ENCODE data around the gene SMIM41.
"Not testable (repeated sequence)": the region's sequence is repeated elsewhere in the genome, so short reads cannot be mapped to it uniquely, and the experiment has no call there.

The SMIM41 gene

DNA sequence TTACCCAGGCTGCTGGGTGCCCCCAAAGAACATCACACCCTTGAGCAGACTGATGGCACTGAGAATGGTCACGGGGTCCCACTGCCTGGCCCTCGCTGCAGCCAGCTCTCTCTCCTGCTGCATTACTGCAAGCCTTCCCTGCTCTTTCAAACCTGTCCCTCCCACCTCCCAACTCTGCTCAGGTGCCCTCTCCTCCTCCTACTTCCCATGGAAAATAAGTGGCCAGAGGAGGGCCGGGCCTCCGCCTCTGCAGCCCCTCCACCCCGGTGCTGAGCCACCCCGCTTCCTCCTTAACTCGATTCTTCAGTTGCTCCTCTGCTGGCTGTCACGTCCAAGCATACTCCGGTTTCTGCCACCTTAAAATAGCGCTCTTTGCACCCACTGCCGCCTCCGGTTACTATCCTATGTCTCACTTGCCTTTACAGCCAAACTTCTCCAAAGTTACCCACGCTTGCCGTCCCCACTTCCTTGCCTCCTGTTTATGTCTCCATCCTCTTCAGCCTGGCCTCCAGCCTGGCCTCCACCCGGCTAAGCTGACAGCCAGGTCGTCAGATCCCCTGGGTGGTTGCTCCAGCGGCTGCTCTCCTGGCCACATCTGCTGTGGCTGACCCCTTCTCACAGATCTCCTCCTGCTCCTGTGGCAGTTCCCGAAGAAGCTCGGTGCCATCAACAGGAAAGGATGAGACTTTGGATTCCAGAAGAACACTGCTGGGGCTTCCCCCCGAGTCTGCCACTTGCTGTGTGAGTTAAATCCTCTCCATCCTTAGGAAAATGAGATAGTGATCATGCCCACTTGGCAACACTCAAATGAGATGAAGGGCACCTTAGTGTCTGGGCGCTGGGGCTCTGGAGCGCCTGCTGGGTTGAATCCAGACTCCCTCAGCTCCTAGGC lies 7.7 kb downstream of the SMIM41 start:
- no peak for DNase-seq

DNA sequence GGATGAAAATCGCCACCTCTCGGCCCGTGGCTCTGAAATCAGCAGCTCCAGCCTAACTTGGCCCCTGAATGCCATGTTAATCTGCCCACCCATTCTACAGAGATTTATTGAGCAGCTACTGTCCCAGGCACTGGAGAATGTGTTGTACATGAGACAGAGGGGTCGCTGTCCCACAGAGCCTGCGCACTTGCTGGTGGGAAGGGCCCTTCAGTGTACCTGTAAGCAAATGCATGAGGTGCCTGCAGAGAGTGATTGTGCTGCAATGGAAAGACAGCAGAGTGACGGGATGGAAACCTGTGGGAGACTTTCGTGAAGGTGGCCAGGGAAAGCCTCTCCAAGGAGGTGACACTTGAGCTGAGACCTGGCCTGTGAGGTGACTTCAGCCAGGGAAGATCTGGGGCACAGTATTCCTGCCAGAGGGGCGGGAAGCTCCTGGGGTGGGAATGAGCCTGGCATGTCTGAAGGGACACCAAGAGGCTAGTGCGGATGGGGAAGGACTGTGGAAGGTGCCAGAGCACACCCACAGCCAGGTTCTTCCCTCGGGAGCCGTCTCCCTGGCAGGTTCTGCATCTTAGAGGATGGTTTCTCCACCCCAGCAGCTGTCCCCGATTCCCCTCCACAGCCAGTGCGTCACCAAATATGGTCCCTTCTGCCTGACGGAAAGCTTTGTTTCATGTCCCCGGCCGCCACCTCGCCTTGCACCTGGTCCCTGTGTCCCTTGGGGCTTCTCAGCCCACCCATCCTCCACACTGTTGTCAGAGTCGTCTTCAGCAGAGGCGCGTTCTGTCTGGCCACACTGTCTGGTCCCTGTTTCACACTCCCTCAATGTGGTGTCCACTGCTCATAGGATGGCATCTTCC lies 8.7 kb downstream of the SMIM41 start:
- DNase-seq, result peak; percentile 90

DNA sequence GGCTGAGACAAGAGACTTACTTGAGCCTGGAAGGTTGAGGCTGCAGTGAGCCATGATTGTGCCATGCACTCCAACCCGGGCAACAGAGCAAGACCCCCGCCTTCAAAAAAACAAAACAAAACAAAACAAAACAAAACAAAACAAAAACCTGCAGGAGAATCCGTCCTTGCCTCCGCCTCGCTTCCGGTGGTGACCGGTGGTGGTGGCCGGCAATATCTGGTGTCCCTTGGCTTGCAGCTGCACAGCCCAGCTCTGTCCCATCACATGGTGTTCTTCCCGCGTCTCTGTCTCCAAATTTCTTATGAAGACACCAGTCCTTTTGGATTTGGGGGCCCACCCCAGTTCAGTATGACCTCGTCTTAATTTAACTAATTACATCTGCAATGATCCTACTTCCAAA lies 10.0 kb downstream of the SMIM41 start:
- DNase-seq, result no peak

DNA sequence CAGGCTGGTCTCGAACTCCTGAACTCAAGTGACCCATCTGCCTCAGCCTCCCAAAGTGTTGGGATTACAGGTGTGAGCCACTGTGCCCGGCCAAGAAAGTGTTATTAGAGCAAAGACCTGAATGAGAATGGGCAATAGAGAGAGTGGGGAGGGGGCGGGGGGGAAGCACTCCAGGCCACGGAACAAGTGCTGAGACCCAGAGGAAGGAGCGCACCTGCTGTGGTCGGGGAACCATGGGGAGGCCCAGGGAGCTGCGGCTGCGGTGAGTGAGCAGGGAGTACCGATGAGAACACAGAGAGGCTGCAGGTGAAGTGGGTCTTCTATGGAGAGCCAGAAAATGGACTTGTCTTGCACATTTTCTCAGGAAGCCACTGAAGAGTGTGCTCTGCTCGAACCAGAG lies 10.8 kb downstream of the SMIM41 start:
- no peak for DNase-seq

GRCh38 chr12:52091061-52091460 lies 11.6 kb downstream of the SMIM41 start:
- no peak for DNase-seq

GRCh38 chr12:52091869-52092268 lies 12.4 kb downstream of the SMIM41 start:
- no peak for DNase-seq

DNA sequence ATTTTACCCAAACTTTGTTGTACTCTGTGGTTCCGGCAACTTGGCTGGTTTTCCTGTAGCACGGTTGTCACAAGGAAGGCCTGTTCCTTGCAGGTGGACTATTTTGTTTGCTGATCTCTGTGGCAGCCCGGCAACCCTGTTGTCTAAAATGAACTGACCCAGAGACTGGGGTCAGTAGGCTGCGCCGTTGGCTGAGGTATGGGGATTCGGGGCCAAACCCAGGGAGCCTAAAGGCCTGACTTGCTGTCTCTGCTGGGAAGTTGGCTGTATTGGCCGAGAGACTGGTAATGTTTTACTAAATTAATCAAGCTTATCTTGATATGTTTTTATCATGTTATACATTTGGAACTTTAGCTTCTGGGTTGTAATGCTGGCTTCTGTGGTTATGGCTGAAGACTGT lies 13.8 kb downstream of the SMIM41 start:
- DNase-seq, result no peak

GRCh38 chr12:52096332-52097044 lies 17.0 kb downstream of the SMIM41 start:
- DNase-seq, result no peak

DNA sequence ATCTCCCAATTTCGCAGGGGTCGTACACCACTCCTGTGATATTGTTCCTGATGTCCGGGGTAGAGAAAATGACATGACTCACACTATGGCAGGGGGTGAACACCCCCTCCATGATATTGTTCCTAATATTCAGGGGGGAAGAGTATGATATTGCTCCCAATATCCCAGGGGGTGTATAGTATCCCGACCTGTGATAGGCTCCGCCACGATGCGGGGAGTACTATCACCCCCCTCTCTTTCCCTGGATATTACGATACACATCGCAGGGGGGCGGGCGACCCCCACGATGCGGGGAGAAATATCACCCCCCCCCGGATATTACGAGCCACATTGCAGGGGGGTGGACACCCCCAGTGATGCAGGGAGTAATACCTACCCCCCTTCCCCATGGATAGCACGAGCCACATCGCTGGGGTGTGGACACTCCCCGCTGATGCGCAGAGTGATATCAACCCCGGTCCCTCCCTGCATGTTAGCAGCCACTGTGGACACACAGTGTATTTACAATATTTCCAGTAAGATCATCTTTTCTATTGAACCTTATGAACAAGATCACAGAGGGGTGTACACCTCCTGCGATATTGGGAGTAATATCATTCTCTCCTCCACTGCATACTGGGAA lies 17.7 kb downstream of the SMIM41 start:
- no peak for DNase-seq

DNA sequence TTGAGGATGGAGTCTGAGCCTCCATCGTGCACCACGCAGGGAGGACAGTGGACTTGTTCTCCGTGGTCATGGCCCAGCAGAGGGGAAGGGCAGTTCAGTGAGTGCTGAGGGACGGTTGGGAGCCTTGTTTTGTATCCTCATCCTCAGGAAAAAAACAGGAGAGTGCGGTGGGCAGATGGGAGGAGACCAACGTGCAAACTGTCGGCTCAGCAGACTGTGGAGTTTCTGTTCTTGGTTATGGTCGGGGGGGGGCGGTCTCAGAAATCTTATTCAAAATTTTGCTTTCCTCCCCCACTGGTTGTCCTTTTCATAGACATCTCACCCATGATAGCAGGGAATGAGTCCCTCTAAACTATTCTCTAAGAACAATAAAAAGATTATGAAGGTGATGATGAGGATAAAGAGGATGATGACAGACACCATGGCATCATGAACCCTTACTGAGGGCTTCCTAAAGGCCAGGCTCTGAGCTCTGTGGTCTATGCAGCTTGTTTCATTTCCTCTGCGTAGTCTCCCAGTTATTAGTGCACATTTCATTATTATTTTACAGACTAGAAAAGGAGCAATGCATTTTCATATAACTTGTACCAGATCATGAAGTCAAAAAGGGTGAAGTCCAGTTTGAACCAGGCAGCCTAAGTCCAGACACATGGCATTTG lies 25.1 kb downstream of the SMIM41 start:
- DNase-seq, result not testable (repeated sequence)

DNA sequence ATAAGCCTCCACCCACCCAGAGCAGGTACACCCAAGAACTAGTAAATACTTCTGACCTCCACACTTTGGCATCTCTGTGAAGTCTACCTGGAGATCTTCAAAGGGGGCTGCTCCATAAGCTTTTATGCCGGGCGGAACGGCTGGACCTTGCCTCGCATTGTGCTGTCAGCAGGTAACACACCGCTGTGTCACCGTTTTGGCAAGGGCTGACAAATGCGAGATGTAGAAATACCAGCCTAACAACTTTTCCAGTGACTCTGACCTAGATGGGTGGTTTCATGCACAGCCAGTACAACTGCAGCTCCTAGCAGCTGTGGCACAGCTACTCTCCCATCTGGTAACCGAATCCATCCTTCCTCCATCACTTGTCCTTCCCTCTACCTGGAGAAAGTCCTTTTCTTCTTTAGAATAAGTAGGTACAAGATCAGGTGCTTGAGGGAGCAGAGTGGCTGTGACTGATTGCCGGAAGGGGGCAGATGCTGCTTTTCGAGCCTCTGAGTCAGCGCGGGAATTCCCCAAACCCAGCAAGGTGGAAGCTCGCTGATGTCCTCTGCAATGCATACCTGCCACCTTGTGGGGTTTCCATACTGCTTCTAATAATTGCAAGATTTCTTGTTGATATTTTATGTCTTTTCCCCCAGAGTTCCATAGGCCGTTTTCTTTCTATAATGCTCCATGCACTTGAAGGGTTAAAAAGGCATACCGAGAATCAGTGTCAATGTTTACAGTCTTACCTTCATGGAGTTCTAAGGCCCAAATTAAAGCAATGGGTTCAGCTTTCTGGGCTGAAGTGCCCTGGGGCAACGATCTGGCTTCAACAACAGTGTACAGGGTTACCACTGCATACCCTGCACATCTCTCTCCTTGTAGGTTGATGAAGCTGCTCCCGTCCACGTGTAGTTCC lies 37.0 kb downstream of the SMIM41 start:
- not testable (repeated sequence) for DNase-seq

- peak; percentile 86 for DNase-seq
Observed at GRCh38 chr12:52117806-52118475, 38.4 kb downstream of the SMIM41 start.

- DNase-seq, result peak; percentile 67
Observed at GRCh38 chr12:52119398-52120254, 40.1 kb downstream of the SMIM41 start.

DNA sequence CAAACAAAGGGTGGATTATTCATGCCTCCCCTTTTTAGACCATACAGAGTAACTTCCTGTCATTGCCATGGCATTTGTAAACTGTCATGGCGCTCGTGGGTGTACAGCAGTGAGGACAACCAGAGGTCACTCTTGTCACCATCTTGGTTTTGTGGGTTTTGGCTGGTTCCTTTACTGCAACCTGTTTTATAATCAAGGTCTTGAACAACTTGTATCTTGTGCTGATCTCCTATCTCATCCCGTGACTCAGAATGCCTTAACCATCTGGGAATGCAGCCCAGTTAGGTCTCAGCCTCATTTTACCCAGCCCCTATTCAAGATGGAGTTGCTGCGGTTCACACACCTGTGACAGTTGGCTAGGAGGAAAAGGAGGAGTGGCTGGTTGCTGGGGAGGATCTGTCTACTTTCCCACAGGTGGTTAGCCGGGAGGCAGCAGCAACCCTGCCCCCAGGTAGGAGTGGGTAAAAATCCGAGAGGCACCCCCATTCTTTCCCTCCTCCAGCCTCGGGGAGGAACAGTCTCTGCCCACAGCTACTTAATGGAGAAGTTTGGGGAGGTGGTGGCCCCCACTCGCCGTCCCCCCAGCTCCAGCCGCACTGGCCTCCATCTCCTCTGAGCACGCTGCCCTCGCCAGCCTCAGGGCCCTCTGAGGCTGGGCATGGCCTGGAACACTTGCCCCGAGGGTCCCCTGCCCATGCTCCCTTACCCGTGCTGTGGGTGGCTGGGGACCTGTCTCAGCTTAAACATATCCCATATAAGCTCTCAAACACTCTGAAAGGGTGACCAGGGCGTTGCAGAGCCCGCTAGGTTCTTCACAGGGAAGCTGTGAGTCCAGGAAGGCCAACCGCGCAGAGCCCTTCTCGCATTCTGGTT lies 41.7 kb downstream of the SMIM41 start:
- DNase-seq, result no peak

DNA sequence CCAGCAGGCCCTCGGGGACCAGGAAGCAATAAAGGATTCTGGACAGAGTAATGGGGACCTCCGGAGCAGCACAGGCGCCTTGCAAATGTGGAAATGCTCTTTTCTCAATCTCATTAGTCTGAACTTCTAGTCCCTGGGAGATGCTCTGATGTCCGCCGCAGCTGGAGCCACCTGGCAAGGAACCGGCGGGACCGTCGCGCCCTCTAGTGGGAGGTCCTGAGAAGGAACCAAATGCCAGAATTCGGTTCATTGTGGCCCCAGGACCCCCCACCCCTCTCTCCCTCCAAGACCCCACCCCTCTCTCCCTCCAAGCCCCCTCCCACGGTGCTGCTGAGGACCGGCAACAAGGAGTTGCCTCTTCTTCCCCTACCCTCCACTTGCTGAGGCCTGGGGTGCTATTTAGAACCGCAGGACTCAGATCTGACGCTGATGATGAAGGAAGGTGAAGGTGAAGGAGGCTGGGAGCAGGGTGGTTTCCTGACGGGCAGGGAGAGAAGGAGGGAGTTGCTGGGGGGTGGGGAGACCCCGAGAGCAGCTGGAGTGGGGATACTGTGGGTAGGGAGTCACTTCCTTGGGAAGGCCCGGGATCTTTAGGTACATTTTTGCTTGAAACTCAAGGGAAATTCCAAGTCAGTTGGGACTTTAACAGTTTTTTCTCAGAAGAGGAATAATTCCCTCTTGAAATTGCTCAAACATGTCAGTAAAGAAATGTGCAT lies 42.5 kb downstream of the SMIM41 start:
- peak; percentile 51 for DNase-seq

- DNase-seq, result no peak
Observed at GRCh38 chr12:52122540-52122871, 43.0 kb downstream of the SMIM41 start.

DNA sequence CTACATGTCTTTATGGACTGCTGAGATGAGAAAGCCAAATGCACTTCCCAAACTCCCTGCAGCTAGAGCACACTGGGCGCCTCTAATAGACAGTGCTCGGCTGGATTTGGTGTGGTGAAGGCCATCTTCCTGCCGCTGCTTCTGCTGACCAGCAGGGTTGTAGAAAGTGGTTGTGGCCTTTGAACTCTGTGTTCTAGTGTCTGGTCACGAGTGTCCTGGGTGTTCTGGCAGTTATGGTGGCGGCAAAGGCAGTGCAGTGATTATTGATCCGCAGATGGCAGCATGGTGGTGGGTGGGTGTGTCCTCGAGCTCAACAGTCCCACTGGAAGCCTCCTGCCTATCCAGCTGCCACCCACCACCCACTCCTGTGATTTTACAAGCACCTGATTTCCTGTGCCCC lies 43.4 kb downstream of the SMIM41 start:
- no peak for DNase-seq

Measured in NCI-H2171 (cell line).